GM12801 (cell line): Measurements from ENCODE around the gene TRERF1.

Experiments
- CTCF ChIP-seq: IDR thresholded peaks from one replicate; pipeline ENCODE4 v1.5.1; 2011; ENCODE audit warnings: control low read depth; ENCODE audit not compliant: insufficient read length; ENCODE audit errors: extremely low read depth

Gene TRERF1

DNA sequence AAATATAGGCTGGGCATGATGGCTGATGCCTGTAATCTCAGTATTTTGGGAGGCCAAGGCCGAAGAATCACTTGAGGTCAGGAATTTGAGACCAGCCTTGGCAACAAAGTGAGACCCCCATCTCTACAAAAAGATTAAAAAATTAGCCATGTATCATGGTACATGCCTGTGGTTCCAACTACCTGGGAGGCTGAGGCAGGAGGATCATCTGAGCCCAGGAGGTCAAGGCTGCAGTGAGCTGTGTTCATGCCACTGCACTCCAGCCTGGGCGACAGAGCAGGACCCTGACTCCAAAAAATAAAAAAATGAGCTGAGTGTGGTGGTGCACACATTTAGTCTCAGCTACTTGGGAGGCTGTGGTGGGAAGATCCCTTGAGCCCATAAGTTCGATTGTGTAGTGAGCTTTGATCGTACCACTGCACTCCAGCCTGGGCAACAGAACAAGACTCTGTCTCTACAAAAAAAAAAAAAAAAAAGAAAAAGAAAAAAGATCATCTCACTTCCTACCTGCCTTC is 246.9 kb downstream of the TRERF1 start:
- TF ChIP-seq CTCF = no peak

DNA sequence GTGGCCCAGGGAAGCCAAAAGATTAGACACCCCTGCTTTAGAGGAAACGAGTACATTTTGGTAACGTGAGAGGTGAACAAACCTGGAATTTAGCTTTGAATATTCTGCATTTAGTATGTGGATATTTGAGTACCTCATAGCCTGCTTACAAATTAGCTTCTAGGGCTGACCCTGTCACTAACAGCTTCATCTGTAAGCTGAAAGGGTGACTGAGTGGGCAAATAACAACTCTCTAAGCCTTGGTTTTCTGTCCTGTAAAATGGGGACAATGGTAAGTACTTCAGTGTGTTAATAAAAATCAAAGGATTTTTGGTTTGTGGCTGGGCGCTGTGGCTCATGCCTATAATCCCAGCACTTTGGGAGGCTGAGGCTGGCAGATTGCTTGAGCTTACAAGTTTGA is 248.5 kb downstream of the TRERF1 start:
- no peak for TF ChIP-seq CTCF

DNA sequence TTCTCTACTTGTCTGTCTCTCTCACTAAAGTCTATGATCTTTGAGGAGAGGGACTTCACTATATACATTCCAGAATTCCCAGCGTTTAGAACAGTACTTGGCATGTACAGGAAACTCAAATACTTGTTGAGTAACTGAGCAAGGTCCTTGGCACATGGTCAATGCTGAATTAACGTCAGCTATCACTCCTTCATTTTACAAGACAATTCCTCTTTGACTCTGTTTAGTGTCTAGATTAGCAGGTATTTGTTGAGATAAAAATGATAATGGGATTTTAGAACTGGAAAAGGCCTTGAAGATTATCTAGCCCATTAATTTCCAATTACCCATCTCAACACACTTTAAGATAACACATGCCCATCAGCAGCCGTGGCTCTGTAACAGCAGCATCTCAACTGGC is 250.3 kb downstream of the TRERF1 start:
- no peak for TF ChIP-seq CTCF

DNA sequence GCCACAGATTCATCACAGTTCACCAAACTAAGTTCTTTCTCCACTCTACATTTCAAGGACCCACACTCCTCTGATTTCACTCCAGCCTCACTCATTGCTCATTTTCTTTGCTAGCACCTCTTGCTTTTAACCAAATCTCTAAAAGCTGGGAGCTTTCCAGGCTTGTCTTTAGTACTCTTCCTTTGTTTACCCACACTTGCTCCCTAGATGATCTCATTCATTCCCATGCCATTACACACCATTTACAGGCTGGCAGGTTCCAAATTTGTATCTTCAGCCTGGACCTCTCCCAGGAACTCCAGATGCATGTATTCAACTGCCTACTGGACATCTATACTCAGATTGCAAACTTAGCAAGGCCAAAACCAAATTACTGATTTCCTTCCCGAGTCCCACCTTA is 251.7 kb downstream of the TRERF1 start:
- TF ChIP-seq CTCF = no peak

DNA sequence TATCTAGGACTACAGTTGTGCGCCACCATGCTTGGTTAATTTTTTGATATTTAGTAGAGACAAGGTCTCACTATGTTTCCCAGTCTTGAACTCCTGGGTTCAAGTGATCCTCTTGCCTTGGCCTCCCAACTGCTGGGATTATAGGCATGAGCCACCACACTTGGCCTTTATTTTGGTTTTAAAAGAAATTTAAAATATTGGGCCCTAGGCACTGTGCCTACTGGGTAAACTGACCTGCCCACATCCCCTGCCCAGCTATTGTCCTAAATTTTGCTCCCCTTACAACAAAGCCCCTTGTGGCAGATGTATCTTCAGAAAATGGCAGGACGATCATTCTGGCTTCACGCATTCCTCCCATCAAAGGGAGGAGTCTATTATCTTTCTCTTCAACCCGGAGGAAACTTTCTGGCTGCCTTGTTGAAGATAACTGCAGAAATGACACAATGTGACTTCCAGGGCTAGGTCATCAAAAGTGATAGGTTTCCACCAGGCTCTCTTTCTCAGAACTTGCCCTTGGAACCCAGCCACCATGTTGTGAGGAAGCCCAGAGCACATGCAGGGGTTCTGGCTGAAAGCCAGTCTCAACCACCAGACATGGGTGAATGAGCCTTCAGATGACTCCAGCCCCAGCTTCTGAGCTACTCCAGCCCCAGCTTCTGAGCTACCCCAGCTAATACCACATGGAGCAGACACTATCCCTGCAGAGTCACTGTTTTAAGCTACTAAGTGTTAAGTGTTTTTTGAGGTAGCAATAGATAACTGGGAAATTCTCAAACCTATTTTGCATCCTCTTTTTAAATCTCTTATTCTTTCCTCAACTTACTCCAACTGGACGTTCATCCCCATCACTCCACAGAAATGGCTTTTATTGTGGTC is 252.4 kb downstream of the TRERF1 start:
- TF ChIP-seq CTCF = no peak

- TF ChIP-seq CTCF = no peak
Observed at GRCh38 chr6:42197555-42198362, 254.0 kb downstream of the TRERF1 start.

GRCh38 chr6:42195415-42195814 is 256.3 kb downstream of the TRERF1 start:
- no peak for TF ChIP-seq CTCF
